Peyer's patch (tissue), 4 donors: ENCODE results near the gene HOXD11.

ENCODE experiments used
- CTCF ChIP-seq, 6 experiments: fragments of 450-650 bp in 4 of 6; fragments of 200-600 bp in 2 of 6; sonication (generic) in 1 of 6; IDR thresholded peaks; one replicate each; pipeline ENCODE4 v1.5.1; 2017 to 2019; ENCODE audit warnings: antibody characterized with exemption in 6 of 6, mild to moderate bottlenecking in 3 of 6, moderate library complexity in 1 of 6
- POLR2A ChIP-seq, 2 donors: fragments of 450-650 bp; IDR thresholded peaks; one replicate each; pipeline ENCODE4 v1.5.1; 2017; ENCODE audit warnings: antibody characterized with exemption in 2 of 2, mild to moderate bottlenecking in 2 of 2, moderate library complexity in 2 of 2

- TF ChIP-seq CTCF (IDR thresholded peaks at IDR 0.05) (no peak), POLR2A (IDR thresholded peaks at IDR 0.05) (no peak)
Observed at GRCh38 chr2:176157499-176158185, 50.6 kb downstream of the HOXD11 start.
